GM12892 (cell line): ENCODE results near the gene POU2F3.

Source experiments
- DNase-seq: peaks from one replicate; pipeline ENCODE4 v3.0.0; 2011; ENCODE audit not compliant: insufficient read length
- FAIRE-seq: peaks from 2 replicates; lab custom pipeline; 2011; peaks lifted over from hg19 to GRCh38; lab: Jason Lieb, UNC
- POLR2A ChIP-seq: IDR thresholded peaks from 2 replicates; pipeline ENCODE4 v1.6.1; 2011; ENCODE audit warnings: low read depth, low read length, control low read depth
- POLR2AphosphoS5 ChIP-seq: IDR thresholded peaks from 2 replicates; pipeline ENCODE4 v1.6.1; 2011; ENCODE audit warnings: low read depth, low read length, control low read depth
- TAF1 ChIP-seq: IDR thresholded peaks from 2 replicates; pipeline ENCODE4 v1.6.1; 2011; ENCODE audit warnings: low read depth, mild to moderate bottlenecking, control low read depth, low read length, borderline replicate concordance

The POU2F3 gene

DNA sequence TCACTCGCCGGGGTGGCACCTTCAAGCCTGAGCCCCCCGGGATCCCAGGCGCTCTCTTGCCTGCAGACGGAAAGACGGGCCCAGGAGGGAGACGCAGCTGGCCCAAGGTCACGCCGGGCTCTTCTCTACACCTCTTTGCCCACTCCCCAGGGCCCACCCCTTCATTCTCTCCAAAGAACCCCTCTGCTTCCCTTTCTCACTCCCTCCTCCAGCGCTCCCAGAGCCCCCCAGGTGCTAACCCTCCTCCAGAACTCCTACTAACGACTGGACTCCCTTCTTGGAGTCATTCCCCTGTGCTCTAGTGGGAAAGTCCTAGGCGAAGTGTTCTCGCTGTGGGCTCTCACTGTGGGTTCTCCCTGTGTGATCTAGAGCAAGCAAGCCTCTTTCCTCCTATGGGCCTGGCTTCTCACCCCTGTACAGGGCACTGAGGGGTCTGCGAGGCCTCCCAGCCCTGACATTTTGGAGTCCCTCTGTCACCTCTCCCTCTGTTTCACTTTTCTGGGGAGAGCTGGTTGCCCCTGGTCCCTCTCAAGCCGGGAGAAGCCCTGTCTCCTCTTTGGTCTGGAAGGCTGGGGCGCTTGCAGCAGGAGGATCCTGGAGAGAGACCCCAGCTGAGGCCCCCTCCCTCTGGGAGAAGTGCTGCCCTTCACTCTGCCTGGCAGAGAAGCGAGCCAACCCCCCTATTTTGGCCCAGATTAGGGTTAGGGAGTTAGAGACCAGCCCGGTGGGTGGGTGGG, 28.2 kb upstream of the POU2F3 start:
- FAIRE-seq = no peak
- TF ChIP-seq TAF1 (no peak), POLR2AphosphoS5 (no peak), POLR2A (no peak)
- no peak for DNase-seq

DNA sequence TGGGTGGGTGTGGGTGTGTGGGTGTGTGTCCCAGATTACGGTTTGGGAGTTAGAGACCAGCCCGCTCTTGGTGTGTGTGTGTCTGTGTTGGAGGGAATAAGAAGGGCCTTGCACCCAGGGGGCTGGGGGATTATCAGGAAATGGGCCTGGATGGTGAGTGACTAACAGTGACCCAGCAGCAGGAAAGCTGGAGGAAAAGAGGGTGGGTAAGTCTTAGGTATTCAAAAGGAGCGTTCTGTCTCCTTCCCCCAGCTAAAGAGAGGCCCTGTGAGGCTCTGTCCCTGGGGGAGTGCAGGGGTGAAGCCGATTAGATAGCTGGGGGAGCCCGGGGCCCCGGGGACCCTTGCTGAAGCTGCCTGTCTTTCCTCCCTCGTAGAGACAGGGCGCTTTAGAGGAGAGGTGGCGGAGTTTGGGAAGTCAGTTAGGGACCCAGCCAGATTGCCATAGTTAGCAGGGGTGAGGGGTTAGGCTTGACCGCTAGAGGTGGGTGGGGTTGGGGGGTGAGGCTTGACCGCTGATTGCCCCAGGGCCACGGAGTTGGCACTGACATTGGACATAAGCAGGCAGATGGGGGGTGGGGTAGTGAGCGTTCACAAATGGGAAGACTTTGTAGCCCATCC, 27.6 kb upstream of the POU2F3 start:
- no peak for DNase-seq
- no peak for TF ChIP-seq POLR2AphosphoS5
- TF ChIP-seq POLR2A = no peak
- TF ChIP-seq TAF1 = no peak
- FAIRE-seq = no peak

DNA sequence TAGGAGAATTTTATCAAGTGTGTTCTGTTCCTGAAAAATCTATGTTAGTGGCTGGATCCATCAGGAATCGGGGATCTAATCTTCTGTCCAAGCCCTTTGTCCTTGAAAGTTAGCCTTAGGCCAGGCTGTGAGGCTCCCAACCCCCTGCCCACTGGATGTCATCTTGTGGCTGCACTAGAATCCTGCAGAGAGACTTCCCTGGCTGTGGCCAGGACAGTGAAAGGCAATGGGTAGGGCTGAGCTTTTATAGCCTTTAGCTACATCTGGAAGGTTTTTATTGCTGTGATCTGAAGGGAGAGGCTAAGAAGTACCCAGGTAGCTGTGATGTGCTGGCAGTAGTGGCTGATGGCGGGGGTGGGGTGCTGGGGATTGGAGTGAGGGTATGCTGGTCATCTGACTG, 27.0 kb upstream of the POU2F3 start:
- FAIRE-seq (no peak), DNase-seq (no peak)
- TF ChIP-seq TAF1 (no peak), POLR2A (no peak), POLR2AphosphoS5 (no peak)

DNA sequence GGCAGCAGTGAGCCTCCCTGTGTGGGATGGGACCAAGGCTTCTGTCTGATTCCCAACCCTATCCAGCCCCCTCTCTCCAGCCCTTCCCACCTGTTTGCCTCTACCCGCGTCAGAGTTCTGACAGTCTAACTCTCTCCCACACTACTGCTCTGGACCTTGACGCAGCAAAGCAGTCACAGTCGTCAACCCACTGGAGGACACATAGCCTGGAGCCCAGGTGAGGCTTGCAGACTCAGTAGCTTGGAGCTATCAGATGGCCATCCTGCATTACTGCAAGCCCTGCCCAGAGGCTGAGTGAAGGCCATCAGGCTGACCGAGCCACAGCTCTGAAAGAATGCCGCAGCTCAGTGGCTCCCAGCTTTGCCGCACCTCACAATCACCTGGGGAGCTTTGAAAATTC, 25.4 kb upstream of the POU2F3 start:
- TF ChIP-seq POLR2AphosphoS5 (no peak), TAF1 (no peak), POLR2A (no peak)

DNA sequence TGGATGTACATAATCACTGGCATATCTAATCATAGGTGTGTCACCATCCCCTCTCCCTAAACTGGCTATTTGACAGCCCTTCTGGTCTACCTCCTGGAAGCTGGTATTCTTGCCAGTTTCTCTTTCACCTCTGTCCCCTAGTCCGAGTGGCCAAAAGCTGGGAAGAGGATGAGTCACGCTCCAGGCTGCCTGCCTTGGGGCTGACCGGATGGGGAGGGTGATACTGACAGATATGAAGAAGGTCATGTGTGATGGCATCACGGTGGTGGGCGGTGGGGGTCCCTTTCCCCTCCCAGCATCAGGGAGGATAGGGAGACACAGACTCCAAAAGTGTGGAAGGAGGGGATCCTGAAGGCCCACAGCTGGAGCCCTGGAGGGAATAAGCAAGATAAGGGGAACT, 24.3 kb upstream of the POU2F3 start:
- no peak for FAIRE-seq
- no peak for TF ChIP-seq TAF1
- no peak for TF ChIP-seq POLR2A
- no peak for TF ChIP-seq POLR2AphosphoS5
- no peak for DNase-seq

More for the DNA sequence above, 25.4 kb upstream of the POU2F3 start:
- FAIRE-seq = no peak
- no peak for DNase-seq

DNA sequence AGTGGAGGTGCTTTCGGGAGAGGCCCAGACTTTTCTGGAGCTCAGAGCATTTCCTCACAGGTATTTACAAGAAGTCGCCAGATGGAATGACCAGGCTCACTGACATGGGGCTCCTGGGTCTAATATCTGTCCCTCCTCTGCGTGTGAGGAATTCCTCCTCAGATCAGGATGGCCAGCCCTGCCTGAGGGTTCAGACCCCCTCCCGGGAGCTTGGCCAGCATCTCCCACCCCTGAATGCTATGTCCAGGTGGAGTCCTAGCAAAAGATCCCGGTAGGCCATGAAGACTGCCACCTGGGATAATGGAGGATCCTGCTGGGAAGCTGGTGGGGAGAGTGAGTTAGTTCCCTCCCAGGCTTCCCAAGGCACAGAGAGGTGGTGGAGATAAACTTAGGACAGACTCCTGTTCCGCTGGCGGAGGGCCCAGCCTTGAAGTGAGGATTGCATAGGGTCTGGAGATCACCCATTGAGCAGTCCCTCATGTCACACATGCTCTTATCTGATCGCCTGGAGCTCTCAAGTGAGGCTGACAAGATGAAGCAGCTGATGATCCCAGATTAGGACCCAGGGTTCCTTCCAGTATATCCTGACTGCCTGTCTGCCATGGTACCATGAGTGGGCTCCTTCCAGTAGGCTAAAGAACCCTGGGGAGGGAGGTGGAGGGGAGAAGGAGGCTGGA, 23.4 kb upstream of the POU2F3 start:
- no peak for FAIRE-seq

DNA sequence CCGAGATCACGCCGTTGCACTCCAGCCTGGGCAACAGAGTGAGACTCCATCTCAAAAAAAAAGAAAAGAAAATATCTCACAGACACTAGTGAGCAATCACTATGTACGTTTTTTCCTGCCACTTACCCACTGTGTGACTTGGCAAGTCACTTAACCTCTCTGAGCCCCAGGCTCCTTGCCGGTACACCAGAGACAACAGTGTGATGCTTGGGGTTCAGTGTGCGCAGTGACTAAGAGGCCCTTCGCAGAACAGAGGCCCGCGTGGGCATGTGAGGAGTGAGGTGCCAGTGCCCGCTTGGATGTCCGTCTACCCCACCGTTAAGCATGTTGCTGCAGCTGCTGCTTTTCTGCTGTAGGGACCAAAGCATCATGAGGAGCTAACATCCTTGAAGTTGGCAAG, 22.4 kb upstream of the POU2F3 start:
- no peak for FAIRE-seq
- DNase-seq = no peak
- TF ChIP-seq POLR2AphosphoS5 (no peak), POLR2A (no peak), TAF1 (no peak)

More for the DNA sequence above, 23.4 kb upstream of the POU2F3 start:
- TF ChIP-seq TAF1 = no peak
- no peak for TF ChIP-seq POLR2A
- no peak for TF ChIP-seq POLR2AphosphoS5
- DNase-seq = no peak

DNA sequence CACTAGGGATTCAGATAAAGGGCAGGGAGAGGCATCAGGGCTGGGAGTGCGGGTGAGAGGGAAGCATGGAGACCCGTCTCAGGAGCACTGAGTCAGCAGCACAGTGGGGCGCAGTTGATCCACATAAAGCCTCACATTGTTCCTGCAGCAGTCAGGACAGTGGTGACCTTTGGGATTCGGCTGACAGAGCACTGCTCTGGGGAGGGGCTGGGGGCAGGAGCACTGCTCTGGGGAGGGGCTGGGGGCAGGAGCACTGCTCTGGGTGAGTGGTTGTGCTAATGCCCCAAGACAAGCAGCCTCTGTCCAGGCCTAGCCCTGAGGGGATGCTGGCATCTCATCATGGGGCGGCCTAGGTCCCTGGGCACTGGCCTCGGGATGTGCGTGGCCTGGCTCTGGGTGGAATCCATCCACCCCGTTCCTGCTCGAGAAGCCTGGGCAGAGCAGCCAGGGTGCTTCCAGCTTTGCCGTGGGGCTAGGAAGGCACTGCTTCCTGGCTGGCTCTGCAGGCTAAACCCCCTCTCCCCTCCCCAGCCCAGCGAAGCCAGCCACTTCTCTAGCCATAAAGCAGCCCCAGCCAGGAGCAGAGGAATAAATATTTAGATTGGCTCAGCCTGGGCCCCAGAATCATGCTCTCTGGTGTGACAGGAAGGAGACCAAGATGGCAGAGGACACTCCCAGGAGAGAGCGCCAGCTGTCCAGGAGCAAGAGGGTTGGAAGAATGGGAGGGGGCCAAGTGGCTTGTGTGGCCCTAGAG, 21.8 kb upstream of the POU2F3 start:
- DNase-seq (no peak), FAIRE-seq (no peak)
- TF ChIP-seq POLR2AphosphoS5 = no peak
- no peak for TF ChIP-seq TAF1
- no peak for TF ChIP-seq POLR2A

DNA sequence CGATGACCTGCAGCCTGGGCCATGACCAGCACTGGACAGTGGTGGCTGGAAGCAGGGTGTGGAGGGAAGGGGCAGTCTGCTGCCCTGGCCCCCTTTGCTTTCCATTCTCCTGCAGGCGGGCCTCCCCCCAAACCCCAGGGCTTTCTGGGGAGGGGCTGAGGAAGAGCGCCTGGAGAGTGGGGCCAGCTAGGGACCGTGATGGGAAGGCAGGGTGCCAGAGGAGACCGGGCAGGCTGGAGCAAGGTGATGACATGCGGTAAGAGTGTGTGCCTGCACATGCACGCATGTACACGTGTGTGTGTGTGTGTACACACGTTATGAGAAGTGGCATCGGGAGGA, 21.3 kb upstream of the POU2F3 start:
- no peak for TF ChIP-seq POLR2AphosphoS5
- no peak for TF ChIP-seq POLR2A
- TF ChIP-seq TAF1 = no peak
- FAIRE-seq (no peak), DNase-seq (no peak)

DNA sequence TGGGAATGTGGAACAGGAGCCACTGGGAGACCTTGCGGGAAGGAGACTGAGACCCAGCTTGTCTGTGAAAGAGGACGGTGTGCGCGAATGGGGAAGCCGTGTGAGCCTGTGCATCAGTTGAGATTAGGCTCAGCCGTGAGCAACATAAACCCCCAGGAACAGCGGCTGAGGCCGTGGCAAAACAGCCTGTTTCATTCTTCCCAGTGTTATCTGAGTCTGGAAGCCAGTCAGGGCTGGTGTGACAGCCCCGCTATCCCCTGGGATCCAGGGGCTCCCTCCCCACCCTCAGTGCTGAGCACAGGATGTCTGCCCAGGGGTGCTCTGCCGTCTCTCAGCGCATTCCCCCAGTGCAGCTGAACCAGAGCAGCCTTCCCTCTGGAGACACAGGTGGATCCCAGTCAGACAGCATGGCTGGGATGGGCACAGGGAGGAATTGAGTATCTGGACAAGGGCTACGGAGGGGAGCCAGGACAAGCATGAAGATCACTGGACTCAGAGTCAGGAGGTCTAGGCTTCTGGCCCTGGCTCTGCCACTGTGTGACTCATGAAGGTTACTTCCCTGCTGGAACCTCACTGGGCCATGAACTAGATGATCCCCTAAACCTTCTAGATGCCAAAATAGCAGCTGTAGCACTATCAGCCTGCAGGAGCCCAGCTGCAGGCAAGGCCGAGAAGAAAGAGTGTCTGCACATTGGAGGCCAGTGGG, 20.6 kb upstream of the POU2F3 start:
- no peak for DNase-seq
- FAIRE-seq = no peak

More for the DNA sequence above, 20.6 kb upstream of the POU2F3 start:
- TF ChIP-seq POLR2AphosphoS5 (no peak), POLR2A (no peak), TAF1 (no peak)
